ENCODE results near the gene DNAJC4. TPM values are rescaled to one million over a fixed set of nuclear protein-coding genes. Genes with fewer than 3 reads are reported as not detected.

Gene DNAJC4
- 10 to 100 TPM; 41.9 to 66.6 (median 50.5) TPM for polyA plus RNA-seq (ENCODE audit: low read depth in 6 of 6)

GRCh38 chr11:64230171-64230984, at the start of gene DNAJC4:
Gene DNAJC4 (plus strand): TSS chr11:64230548. CDS start chr11:64230855, 307 bp downstream.
- Mint-ChIP-seq H3K27ac (peak within 1 kb of the TSS; percentile 91 to 99 (median 98)), H3K27me3 (no peaks in the 10 kb centered on the region), H3K4me3 (peak within 1 kb of the TSS; percentile 85 to 99 (median 94)), H3K36me3 (no peaks in the 10 kb centered on the region), H3K4me1 (peaks cover 34 to 72% (median 64%) of the 10 kb centered on the region in 3 donors), H3K9me3 (no peaks in the 10 kb centered on the region)
- ATAC-seq (ENCODE audit: low read depth in 2 of 2) (peak; percentile 51 to 54), DNase-seq (peak; percentile 92)

- DNase-seq (no peak), ATAC-seq (ENCODE audit: low read depth in 2 of 2) (no peak)
- Mint-ChIP-seq H3K9me3 (no peaks in the 10 kb centered on the region), H3K27me3 (no peaks in the 10 kb centered on the region), H3K36me3 (no peaks in the 10 kb centered on the region), H3K4me1 (peaks cover 28 to 44% (median 43%) of the 10 kb centered on the region in 3 donors), H3K4me3 (peak overlapping the region in 1 of 8 donors; percentile 22), H3K27ac (no peak overlapping the region)
These were observed 49.5 kb upstream of the DNAJC4 start for GRCh38 chr11:64180891-64181290.

- no peak for DNase-seq
- no peaks in the 10 kb centered on the region for H3K36me3 Mint-ChIP-seq
- H3K9me3 Mint-ChIP-seq, result no peaks in the 10 kb centered on the region
- H3K27ac Mint-ChIP-seq, result no peak overlapping the region
- H3K4me1 Mint-ChIP-seq, result peaks cover 31 to 47% (median 44%) of the 10 kb centered on the region in 3 donors
- H3K4me3 Mint-ChIP-seq, result peak overlapping the region in 2 of 8 donors; percentile 30 to 44
- no peak for ATAC-seq (ENCODE audit: low read depth in 2 of 2)
- H3K27me3 Mint-ChIP-seq, result no peaks in the 10 kb centered on the region
These were observed 48.6 kb upstream of the DNAJC4 start for GRCh38 chr11:64181506-64182411.

GRCh38 chr11:64183890-64184289, 46.5 kb upstream of the DNAJC4 start:
- H3K4me3 Mint-ChIP-seq, result peak overlapping the region in 6 of 8 donors; percentile 12 to 94 (median 54)
- DNase-seq (no peak), ATAC-seq (ENCODE audit: low read depth in 2 of 2) (no peak)
- no peaks in the 10 kb centered on the region for H3K27me3 Mint-ChIP-seq
- H3K4me1 Mint-ChIP-seq, result peaks cover 24 to 37% (median 34%) of the 10 kb centered on the region in 3 donors
- H3K27ac Mint-ChIP-seq, result no peak overlapping the region
- H3K9me3 Mint-ChIP-seq, result no peaks in the 10 kb centered on the region
- no peaks in the 10 kb centered on the region for H3K36me3 Mint-ChIP-seq

GRCh38 chr11:64185175-64185692, 45.1 kb upstream of the DNAJC4 start:
- H3K27ac Mint-ChIP-seq, result peak overlapping the region in 3 of 6 donors; percentile 70 to 98 (median 97)

GRCh38 chr11:64185693-64186491, 44.5 kb upstream of the DNAJC4 start, which contains the start of gene STIP1:
Gene STIP1 (plus strand): TSS chr11:64186171. CDS start chr11:64186262, 91 bp downstream.
- Mint-ChIP-seq H3K9me3 (no peaks in the 10 kb centered on the region), H3K4me3 (peak within 1 kb of the TSS in 7 of 8 donors; percentile 94 to 100 (median 99)), H3K36me3 (no peaks in the 10 kb centered on the region), H3K27ac (peak within 1 kb of the TSS in 5 of 6 donors; percentile 81 to 98 (median 97)), H3K27me3 (no peaks in the 10 kb centered on the region), H3K4me1 (peaks cover 22 to 41% (median 40%) of the 10 kb centered on the region in 3 donors)
- peak; percentile 99 for DNase-seq
- peak; percentile 86 to 88 for ATAC-seq (ENCODE audit: low read depth in 2 of 2)

More at GRCh38 chr11:64185175-64185692, 45.1 kb upstream of the DNAJC4 start:
- no peak for ATAC-seq (ENCODE audit: low read depth in 2 of 2)
- H3K36me3 Mint-ChIP-seq, result no peaks in the 10 kb centered on the region
- H3K4me3 Mint-ChIP-seq, result peak overlapping the region in 7 of 8 donors; percentile 94 to 100 (median 99)
- DNase-seq, result no peak
- H3K4me1 Mint-ChIP-seq, result peaks cover 24 to 37% (median 37%) of the 10 kb centered on the region in 3 donors
- no peaks in the 10 kb centered on the region for H3K9me3 Mint-ChIP-seq
- no peaks in the 10 kb centered on the region for H3K27me3 Mint-ChIP-seq

GRCh38 chr11:64186492-64187165, 43.7 kb upstream of the DNAJC4 start:
- ATAC-seq (ENCODE audit: low read depth in 2 of 2) (no peak), DNase-seq (no peak)
- H3K9me3 Mint-ChIP-seq, result no peaks in the 10 kb centered on the region
- H3K27ac Mint-ChIP-seq, result peak overlapping the region in 1 of 6 donors; percentile 79
- H3K4me3 Mint-ChIP-seq, result no peak overlapping the region
- H3K4me1 Mint-ChIP-seq, result peaks cover 21 to 38% (median 33%) of the 10 kb centered on the region in 3 donors
- no peaks in the 10 kb centered on the region for H3K36me3 Mint-ChIP-seq
- no peaks in the 10 kb centered on the region for H3K27me3 Mint-ChIP-seq

GRCh38 chr11:64192434-64192833, 37.9 kb upstream of the DNAJC4 start:
- DNase-seq (no peak), ATAC-seq (ENCODE audit: low read depth in 2 of 2) (no peak)
- no peak overlapping the region for H3K27ac Mint-ChIP-seq
- no peaks in the 10 kb centered on the region for H3K27me3 Mint-ChIP-seq
- H3K9me3 Mint-ChIP-seq, result no peaks in the 10 kb centered on the region
- peaks cover 14 to 20% of the 10 kb centered on the region in 2 donors for H3K36me3 Mint-ChIP-seq
- peaks cover 10 to 24% (median 12%) of the 10 kb centered on the region in 3 donors for H3K4me1 Mint-ChIP-seq
- peak overlapping the region in 1 of 8 donors; percentile 58 for H3K4me3 Mint-ChIP-seq

GRCh38 chr11:64196626-64197025, 33.7 kb upstream of the DNAJC4 start:
- Mint-ChIP-seq H3K27ac (peak overlapping the region in 1 of 6 donors; percentile 43), H3K4me3 (no peak overlapping the region), H3K9me3 (no peaks in the 10 kb centered on the region), H3K36me3 (peaks cover 18 to 28% of the 10 kb centered on the region in 2 donors), H3K4me1 (peaks cover 6 to 12% (median 10%) of the 10 kb centered on the region in 3 donors), H3K27me3 (no peaks in the 10 kb centered on the region)
- ATAC-seq (ENCODE audit: low read depth in 2 of 2) (no peak), DNase-seq (no peak)

- H3K27ac Mint-ChIP-seq, result no peak overlapping the region
- H3K27me3 Mint-ChIP-seq, result no peaks in the 10 kb centered on the region
- H3K4me1 Mint-ChIP-seq, result peaks cover 0 to 10% (median 0%) of the 10 kb centered on the region in 3 donors
- H3K9me3 Mint-ChIP-seq, result no peaks in the 10 kb centered on the region
- H3K36me3 Mint-ChIP-seq, result peaks cover 27 to 32% of the 10 kb centered on the region in 2 donors
- no peak overlapping the region for H3K4me3 Mint-ChIP-seq
- ATAC-seq (ENCODE audit: low read depth in 2 of 2) (no peak), DNase-seq (no peak)
These were observed 31.8 kb upstream of the DNAJC4 start for GRCh38 chr11:64198511-64198910.

- ATAC-seq (ENCODE audit: low read depth in 2 of 2) (no peak), DNase-seq (no peak)
- Mint-ChIP-seq H3K4me1 (peaks cover 17 to 26% (median 24%) of the 10 kb centered on the region in 3 donors), H3K27me3 (no peaks in the 10 kb centered on the region), H3K36me3 (peaks cover 23 to 33% of the 10 kb centered on the region in 2 donors), H3K4me3 (no peak overlapping the region), H3K27ac (no peak overlapping the region), H3K9me3 (no peaks in the 10 kb centered on the region)
These were observed 28.8 kb upstream of the DNAJC4 start for GRCh38 chr11:64201543-64201942.

- no peak overlapping the region for H3K27ac Mint-ChIP-seq
- no peak overlapping the region for H3K4me3 Mint-ChIP-seq
- H3K4me1 Mint-ChIP-seq, result peaks cover 18 to 39% (median 37%) of the 10 kb centered on the region in 3 donors
- H3K36me3 Mint-ChIP-seq, result peaks cover 18 to 23% of the 10 kb centered on the region in 2 donors
- H3K9me3 Mint-ChIP-seq, result no peaks in the 10 kb centered on the region
- DNase-seq (no peak), ATAC-seq (ENCODE audit: low read depth in 2 of 2) (no peak)
- H3K27me3 Mint-ChIP-seq, result no peaks in the 10 kb centered on the region
These were observed 27.4 kb upstream of the DNAJC4 start for GRCh38 chr11:64202992-64203391.

All from naive B cell (primary cell).